ENCODE measurements around the gene ADM5.

ADM5 gene

DNA sequence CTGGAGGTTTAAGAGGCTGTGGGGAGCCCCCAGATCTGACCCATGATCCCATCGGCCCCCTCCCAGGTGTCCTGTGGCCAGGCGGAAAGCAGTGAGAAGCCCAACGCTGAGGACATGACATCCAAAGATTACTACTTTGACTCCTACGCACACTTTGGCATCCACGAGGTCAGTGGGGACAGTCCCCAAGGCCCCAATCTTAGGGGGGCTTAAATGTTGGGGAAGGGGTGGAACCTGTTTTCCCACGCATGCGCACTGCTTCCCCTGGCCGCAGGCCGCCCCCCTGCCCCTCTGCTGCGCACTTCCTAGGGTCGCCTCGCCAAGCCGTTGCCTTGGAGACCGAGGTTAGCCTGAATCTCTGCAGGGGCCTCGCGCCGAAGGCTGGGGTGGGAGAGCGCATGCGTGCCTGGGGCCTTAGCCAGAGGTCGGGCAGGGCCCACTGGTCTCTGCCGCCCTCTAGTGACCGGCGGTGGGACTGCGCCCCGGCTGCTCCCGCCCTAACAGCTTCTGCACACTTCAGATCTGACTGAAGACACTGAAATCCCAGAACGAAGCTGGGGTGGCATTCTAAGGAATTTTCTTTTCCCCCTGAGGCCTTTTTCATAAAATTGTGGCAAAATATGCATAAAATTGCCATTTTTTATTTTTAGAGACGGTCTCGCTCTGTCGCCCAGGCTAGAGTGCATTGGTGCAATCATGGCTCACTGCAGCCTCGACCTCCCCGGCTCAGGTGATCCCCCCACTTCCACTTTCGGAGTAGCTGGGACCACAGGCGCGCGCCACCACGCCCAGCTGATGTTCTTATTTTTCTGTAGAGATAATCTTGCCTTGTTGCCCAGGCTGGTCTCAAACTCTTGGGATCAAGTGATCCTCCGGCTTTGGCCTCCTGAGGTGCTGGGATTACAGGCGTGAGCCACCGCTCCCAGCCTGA is 8.7 kb upstream of the ADM5 start:
- FAIRE-seq: no peak

DNA sequence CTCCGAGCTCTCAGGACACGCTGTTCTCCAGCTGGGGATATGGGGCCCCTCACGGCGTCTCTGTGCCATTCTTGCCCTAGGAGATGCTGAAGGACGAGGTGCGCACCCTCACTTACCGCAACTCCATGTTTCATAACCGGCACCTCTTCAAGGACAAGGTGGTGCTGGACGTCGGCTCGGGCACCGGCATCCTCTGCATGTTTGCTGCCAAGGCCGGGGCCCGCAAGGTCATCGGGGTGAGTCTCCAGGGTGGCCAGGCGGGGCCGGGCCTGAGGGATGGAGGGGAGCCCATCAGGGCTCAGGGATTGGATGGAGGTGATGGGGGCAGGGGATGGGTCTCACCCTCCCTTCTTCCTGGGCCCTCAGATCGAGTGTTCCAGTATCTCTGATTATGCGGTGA is 7.6 kb upstream of the ADM5 start:
- FAIRE-seq: no peak

GRCh38 chr19:49682274-49682673 is 7.1 kb upstream of the ADM5 start:
- no peak for FAIRE-seq

GRCh38 chr19:49683814-49684250 is 5.6 kb upstream of the ADM5 start:
- FAIRE-seq: no peak

DNA sequence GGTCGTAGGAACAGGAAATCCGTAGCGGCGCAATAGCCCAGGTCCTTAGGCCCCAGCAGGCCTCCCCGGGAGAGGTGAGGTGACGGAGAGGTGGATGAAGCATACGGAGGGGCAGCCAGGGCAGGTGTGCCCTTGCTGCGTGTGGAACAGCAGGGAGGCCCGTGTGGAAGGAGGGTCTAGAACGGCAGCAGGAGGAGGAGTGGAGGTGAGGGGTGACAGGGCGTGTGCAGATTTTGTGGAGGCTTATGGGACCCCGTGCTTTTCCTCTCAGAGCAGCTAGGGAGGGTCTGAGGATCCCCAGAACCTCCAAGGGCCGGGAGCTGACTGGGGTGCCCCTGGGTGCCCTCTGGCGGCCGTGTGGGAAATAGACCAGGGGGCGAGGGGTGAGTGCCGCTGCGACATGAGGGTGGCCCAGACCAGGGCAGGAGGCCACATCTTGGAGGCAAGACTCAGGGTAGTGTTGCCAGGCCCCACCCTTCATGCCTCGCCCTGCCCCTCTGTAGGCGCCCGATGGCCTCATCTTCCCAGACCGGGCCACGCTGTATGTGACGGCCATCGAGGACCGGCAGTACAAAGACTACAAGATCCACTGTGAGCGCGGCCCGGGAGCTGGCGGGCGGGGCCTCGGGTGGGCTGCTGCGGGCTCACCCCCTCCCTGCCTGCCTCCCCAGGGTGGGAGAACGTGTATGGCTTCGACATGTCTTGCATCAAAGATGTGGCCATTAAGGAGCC is 5.0 kb upstream of the ADM5 start:
- no peak for FAIRE-seq

GRCh38 chr19:49684983-49685553 is 4.3 kb upstream of the ADM5 start:
- FAIRE-seq: no peak

GRCh38 chr19:49685845-49686332 is 3.5 kb upstream of the ADM5 start:
- FAIRE-seq: no peak

- FAIRE-seq: no peak
Observed at GRCh38 chr19:49686503-49687088, 2.8 kb upstream of the ADM5 start.

GRCh38 chr19:49687150-49687549 is 2.2 kb upstream of the ADM5 start:
- no peak for FAIRE-seq

DNA sequence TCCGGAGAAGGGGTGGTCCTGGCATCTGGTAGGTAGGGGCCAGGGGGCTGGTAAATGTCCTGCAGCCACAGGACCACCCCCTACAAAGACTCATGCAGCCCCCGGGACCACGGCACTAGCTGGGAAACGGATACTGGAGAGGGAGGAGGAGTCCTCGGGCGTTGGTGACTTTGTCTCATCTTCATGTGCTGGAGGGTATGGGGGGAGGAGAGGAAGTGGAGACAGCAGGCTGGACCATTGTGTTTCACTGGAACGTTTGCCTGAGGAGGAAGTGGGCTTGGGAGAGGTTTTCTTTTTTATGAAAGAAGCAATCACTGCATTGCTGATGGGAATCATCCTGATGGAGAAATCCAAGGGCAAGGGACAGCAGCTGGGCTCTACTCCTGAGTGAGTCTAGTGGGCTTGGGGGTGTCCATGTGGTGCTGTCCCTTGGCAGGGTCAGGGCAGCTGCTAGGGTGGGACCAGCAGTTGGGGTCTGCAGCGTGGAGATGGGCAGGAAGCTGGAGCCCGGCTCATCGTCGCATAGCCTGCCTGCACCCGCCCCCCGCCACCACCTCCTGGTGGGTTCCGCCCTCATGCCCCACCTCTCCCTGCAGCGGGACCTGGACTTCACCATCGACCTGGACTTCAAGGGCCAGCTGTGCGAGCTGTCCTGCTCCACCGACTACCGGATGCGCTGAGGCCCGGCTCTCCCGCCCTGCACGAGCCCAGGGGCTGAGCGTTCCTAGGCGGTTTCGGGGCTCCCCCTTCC is 1.7 kb upstream of the ADM5 start:
- FAIRE-seq: no peak

GRCh38 chr19:49688531-49689132 is 762 bp upstream of the ADM5 start:
- FAIRE-seq: no peak

DNA sequence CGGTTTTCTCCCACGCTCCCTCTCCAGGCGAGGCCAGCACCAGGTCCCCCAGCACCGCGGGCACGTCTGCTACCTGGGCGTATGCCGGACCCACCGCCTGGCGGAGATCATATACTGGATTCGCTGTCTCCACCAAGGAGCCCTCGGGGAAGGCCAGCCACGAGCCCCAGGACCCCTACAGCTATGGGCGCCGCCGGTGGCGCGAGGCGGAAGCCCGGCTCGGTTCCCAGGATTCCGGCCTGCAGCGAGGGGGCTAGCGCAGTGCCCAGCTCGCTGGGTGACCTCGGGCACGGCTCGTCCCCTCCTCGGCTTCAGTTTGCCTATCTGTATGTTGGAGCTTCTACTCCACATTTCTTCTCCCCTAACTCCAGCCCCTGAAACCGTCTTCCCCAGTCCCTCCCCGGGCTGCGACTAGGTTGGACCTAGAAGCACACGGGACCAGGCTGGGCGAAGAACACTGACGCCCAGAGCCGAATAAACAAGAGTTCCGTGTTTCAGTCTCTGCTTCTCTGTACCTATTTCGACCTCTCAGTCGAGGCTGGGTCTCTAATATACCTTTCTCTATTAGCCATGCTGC is 773 bp downstream of the ADM5 start:
- FAIRE-seq: no peak

- FAIRE-seq: peak; percentile 72
Observed at GRCh38 chr19:49690656-49691242, 1.4 kb downstream of the ADM5 start, which contains the start of gene CPT1C. Gene CPT1C (plus strand): TSS chr19:49691116. CDS start chr19:49692253, 1,137 bp downstream.

DNA sequence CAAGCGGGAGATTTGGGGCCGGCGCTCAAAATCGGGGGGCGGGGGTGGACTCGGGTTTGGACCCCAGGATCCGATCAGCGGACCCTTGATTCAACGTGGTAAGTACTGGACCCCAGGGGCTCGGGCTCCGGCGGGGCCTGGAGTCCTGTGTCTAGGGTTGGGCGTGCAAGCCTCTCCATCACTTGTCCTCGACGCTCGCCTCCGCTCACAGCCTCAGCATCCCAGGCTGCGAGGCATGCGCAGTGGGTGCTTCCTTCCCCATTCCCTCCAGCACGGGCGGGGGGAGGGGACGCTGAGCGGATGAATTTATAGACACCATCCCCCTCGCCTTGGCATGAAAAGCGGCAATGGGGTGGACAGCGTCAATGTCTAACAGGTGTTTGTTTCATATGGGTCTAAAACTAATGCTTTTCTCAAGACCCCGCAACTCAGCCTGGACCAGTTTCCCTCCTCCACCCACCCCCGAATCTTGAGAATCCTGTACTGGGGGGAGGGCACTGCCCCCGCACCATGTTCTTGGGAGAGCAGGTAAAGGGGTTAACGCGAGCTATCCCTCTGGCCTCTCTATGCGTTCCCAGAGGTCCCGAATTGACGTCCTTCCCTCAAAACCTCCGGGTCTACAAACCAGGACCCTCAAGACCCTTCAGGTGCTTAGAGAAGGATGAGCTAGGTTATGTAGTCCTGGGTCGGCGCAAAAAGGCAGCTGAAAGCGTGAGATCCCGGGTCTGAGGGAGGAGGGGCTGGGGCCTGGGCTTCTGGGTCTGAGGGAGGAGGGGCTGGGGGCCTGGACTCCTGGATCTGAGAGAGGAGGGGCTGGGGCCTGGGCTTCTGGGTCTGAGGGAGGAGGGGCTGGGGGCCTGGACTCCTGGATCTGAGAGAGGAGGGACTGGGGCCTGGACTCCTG is 2.1 kb downstream of the ADM5 start:
- no peak for FAIRE-seq

- FAIRE-seq: no peak
Observed at GRCh38 chr19:49692147-49692506, 2.7 kb downstream of the ADM5 start.

- FAIRE-seq: no peak
Observed at GRCh38 chr19:49696115-49696514, 6.7 kb downstream of the ADM5 start.

DNA sequence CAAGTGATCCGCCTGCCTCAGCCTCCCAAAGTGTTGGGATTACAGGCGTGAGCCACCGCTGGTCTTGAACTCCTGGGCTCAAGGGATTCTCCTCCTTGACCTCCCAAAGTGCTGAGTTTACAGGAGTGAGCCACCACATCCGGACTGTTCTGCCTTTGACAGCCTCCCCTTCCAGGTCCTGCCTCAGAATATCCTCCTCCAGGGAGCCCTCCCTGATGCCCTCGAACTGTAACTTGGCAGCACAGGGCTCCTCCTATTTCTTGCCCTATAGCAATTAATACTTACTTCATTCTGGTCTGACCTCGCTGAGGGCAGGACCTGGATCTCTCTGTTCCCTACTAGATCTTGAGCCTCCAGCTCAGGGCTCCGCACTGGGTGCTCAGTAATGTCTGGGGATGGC is 7.5 kb downstream of the ADM5 start:
- FAIRE-seq: no peak

DNA sequence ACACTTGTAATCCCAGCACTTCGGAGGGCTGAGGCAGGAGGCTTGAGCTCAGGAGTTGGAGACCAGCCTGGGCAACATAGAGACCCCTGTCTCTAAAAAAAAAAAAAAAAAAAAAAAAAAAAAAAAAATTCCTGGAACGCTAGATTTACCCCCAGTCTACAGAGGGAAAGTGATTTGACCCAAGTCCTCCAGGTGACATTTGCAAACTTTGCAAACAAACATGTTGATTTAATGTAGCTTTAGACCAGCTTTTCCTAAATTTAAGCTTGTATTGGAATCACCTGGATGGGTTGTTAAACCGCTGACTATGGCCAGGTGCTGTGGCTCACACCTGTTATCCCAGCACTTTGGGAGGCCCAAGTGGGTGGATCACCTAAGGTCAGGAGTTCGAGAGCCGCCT is 10.0 kb downstream of the ADM5 start:
- FAIRE-seq: no peak

- no peak for FAIRE-seq
Observed at GRCh38 chr19:49700563-49700962, 11.2 kb downstream of the ADM5 start.

DNA sequence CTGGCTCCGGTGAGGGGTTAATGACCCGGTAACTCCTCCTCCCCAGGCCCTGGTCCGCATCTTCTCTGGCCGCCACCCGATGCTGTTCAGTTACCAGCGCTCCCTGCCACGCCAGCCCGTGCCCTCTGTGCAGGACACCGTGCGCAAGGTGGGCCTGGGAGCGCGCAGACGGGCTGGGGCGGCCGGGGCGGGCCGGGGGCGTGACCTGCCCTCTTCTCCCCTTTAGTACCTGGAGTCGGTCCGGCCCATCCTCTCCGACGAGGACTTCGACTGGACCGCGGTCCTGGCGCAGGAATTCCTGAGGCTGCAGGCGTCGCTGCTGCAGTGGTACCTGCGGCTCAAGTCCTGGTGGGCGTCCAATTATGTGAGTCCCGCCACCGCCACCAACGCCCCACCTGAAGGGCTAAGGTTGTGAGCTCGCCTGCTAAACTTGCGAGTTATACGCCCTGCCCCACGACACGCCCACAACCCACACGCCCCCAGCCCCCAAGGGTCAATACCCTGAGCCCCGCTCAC is 11.9 kb downstream of the ADM5 start:
- FAIRE-seq: no peak

All from endometrium (tissue), 2 donors.